ENCODE data around the gene STK11IP.

- TF ChIP-seq SUZ12 (IDR thresholded peaks at IDR 0.05; ENCODE audit: extremely low read depth, insufficient read depth, insufficient read length) (no peak), ZNF274 (IDR thresholded peaks at IDR 0.05; ENCODE audit: low read depth, low read length) (no peak)
Measured at GRCh38 chr2:219621935-219622334, 24.3 kb downstream of the STK11IP start.

All from NT2/D1 (cell line).